ENCODE results near the gene DIP2C.
"Not testable (repeated sequence)": the region's sequence is repeated elsewhere in the genome, so short reads cannot be mapped to it uniquely, and the experiment has no call there.

The DIP2C gene

GRCh38 chr10:697097-697875, 7.8 kb upstream of the DIP2C start:
- no peak for DNase-seq

- no peak for DNase-seq
Measured at GRCh38 chr10:695396-695795, 5.9 kb upstream of the DIP2C start.

GRCh38 chr10:693506-693905, 4.0 kb upstream of the DIP2C start:
- no peak for DNase-seq

- DNase-seq = no peak
Measured at GRCh38 chr10:692682-693351, 3.3 kb upstream of the DIP2C start.

- DNase-seq = no peak
Measured at GRCh38 chr10:691216-691615, 1.7 kb upstream of the DIP2C start.

GRCh38 chr10:690372-691161, 1.1 kb upstream of the DIP2C start:
- no peak for DNase-seq

GRCh38 chr10:689121-689451, 382 bp downstream of the DIP2C start:
- no peak for DNase-seq

- no peak for DNase-seq
Measured at GRCh38 chr10:688312-689120, 952 bp downstream of the DIP2C start.

- DNase-seq = no peak
Measured at GRCh38 chr10:687583-688311, 1.7 kb downstream of the DIP2C start.

- DNase-seq = no peak
Measured at GRCh38 chr10:686155-686931, 3.1 kb downstream of the DIP2C start.

- DNase-seq = no peak
Measured at GRCh38 chr10:685613-686012, 3.9 kb downstream of the DIP2C start.

- DNase-seq = no peak
Measured at GRCh38 chr10:683448-684071, 5.9 kb downstream of the DIP2C start.

- no peak for DNase-seq
Measured at GRCh38 chr10:682931-683447, 6.5 kb downstream of the DIP2C start.

GRCh38 chr10:681670-682318, 7.7 kb downstream of the DIP2C start:
- DNase-seq = no peak

GRCh38 chr10:680745-681144, 8.7 kb downstream of the DIP2C start:
- no peak for DNase-seq

GRCh38 chr10:680146-680545, 9.3 kb downstream of the DIP2C start:
- DNase-seq = no peak

GRCh38 chr10:679556-679955, 9.9 kb downstream of the DIP2C start:
- DNase-seq = no peak

GRCh38 chr10:678662-679005, 10.8 kb downstream of the DIP2C start:
- DNase-seq = not testable (repeated sequence)

GRCh38 chr10:677750-678661, 11.5 kb downstream of the DIP2C start:
- no peak for DNase-seq

All from NCI-H446 treated with DMSO at 0.1 percent for 48 hours (cell line).